ENCODE measurements around the gene DACT1. TPM values are rescaled to one million over a fixed set of nuclear protein-coding genes. Genes with fewer than 3 reads are reported as not detected.

Gene DACT1
- total RNA-seq, 2 donors from 2014 or later = 0.42 to 4.2 TPM

GRCh38 chr14:58671436-58671835 is 33.7 kb downstream of the DACT1 start:
- WGBS, 2 experiments (ENCODE audit: insufficient coverage in 1 of 2, insufficient read length in 1 of 2) = 89 to 91% methylated on average over 4 of the region's 4 CpGs
- no peaks in the 10 kb centered on the region for H3K27me3 ChIP-seq (ENCODE audit: control insufficient read depth, insufficient read depth, low read length, poor library complexity, severe bottlenecking)
- H3K36me3 ChIP-seq (ENCODE audit: control insufficient read depth, insufficient read depth, low read length) = no peaks in the 10 kb centered on the region
- Mint-ChIP-seq H3K27me3 (ENCODE audit: insufficient read depth) (peaks cover 1% of the 10 kb centered on the region), H3K4me1 (peaks cover 17% of the 10 kb centered on the region), H3K4me3 (no peak overlapping the region), H3K27ac (no peak overlapping the region), H3K36me3 (ENCODE audit: low read depth) (no peaks in the 10 kb centered on the region), H3K9me3 (no peaks in the 10 kb centered on the region)
- H3K4me1 ChIP-seq (ENCODE audit: control insufficient read depth, insufficient read depth, low read length) = peaks cover 8% of the 10 kb centered on the region
- H3K27ac ChIP-seq (ENCODE audit: low read depth, low read length) = no peak overlapping the region
- no peak for DNase-seq
- H3K9me3 ChIP-seq (ENCODE audit: control insufficient read depth, low read length) = no peaks in the 10 kb centered on the region
- no peak for TF ChIP-seq CTCF (conservative IDR thresholded peaks at IDR 0.05)
- no peak overlapping the region for H3K9ac ChIP-seq (ENCODE audit: extremely low read depth, low read length, poor library complexity, severe bottlenecking)
- H3K4me3 ChIP-seq (ENCODE audit: low read length) = no peak overlapping the region

- peaks cover 1% of the 10 kb centered on the region for H3K27me3 Mint-ChIP-seq (ENCODE audit: insufficient read depth)
- H3K36me3 Mint-ChIP-seq (ENCODE audit: low read depth) = no peaks in the 10 kb centered on the region
- no peak for DNase-seq
- no peak overlapping the region for H3K4me3 Mint-ChIP-seq
- no peak overlapping the region for H3K27ac Mint-ChIP-seq
- Histone ChIP-seq H3K4me3 (ENCODE audit: low read length) (no peak overlapping the region), H3K36me3 (ENCODE audit: control insufficient read depth, insufficient read depth, low read length) (no peaks in the 10 kb centered on the region), H3K27ac (ENCODE audit: low read depth, low read length) (no peak overlapping the region), H3K27me3 (ENCODE audit: control insufficient read depth, insufficient read depth, low read length, poor library complexity, severe bottlenecking) (no peaks in the 10 kb centered on the region), H3K9me3 (ENCODE audit: control insufficient read depth, low read length) (no peaks in the 10 kb centered on the region), H3K9ac (ENCODE audit: extremely low read depth, low read length, poor library complexity, severe bottlenecking) (no peak overlapping the region), H3K4me1 (ENCODE audit: control insufficient read depth, insufficient read depth, low read length) (peaks cover 8% of the 10 kb centered on the region)
- H3K9me3 Mint-ChIP-seq = no peaks in the 10 kb centered on the region
- peaks cover 13% of the 10 kb centered on the region for H3K4me1 Mint-ChIP-seq
- TF ChIP-seq CTCF (conservative IDR thresholded peaks at IDR 0.05) = no peak
- WGBS, 2 experiments (ENCODE audit: insufficient coverage in 1 of 2, insufficient read length in 1 of 2) = 88 to 100% methylated on average over 1 of the region's 2 CpGs
These were observed 36.0 kb downstream of the DACT1 start for GRCh38 chr14:58673722-58674121.

GRCh38 chr14:58677001-58677400 is 39.2 kb downstream of the DACT1 start:
- no peak for DNase-seq
- TF ChIP-seq CTCF (conservative IDR thresholded peaks at IDR 0.05) = no peak
- H3K9me3 Mint-ChIP-seq = no peaks in the 10 kb centered on the region
- H3K9ac ChIP-seq (ENCODE audit: extremely low read depth, low read length, poor library complexity, severe bottlenecking) = no peak overlapping the region
- no peaks in the 10 kb centered on the region for H3K36me3 ChIP-seq (ENCODE audit: control insufficient read depth, insufficient read depth, low read length)
- no peaks in the 10 kb centered on the region for H3K9me3 ChIP-seq (ENCODE audit: control insufficient read depth, low read length)
- peaks cover 3% of the 10 kb centered on the region for H3K27me3 Mint-ChIP-seq (ENCODE audit: insufficient read depth)
- H3K27me3 ChIP-seq (ENCODE audit: control insufficient read depth, insufficient read depth, low read length, poor library complexity, severe bottlenecking) = no peaks in the 10 kb centered on the region
- H3K36me3 Mint-ChIP-seq (ENCODE audit: low read depth) = no peaks in the 10 kb centered on the region
- H3K4me3 ChIP-seq (ENCODE audit: low read length) = no peak overlapping the region
- H3K4me1 Mint-ChIP-seq = no peaks in the 10 kb centered on the region
- no peak overlapping the region for H3K27ac ChIP-seq (ENCODE audit: low read depth, low read length)
- H3K4me3 Mint-ChIP-seq = no peak overlapping the region
- 93 to 94% methylated on average over 3 to 4 of the region's 5 CpGs for WGBS, 2 experiments (ENCODE audit: insufficient coverage in 1 of 2, insufficient read length in 1 of 2)
- H3K27ac Mint-ChIP-seq = no peak overlapping the region
- no peaks in the 10 kb centered on the region for H3K4me1 ChIP-seq (ENCODE audit: control insufficient read depth, insufficient read depth, low read length)

Data from endodermal cell (in vitro differentiated cells).